K562 (cell line): Measurements from ENCODE around the gene BAIAP2. TPM values are rescaled to one million over a fixed set of nuclear protein-coding genes. Genes with fewer than 3 reads are reported as not detected.

Experiments used
- ATAC-seq: fragments of 200-7000 bp; cut with Tn5 transposase; 3 replicates; pipeline ENCODE4 v1.9.1; 2020; ENCODE audit warnings: moderate library complexity
- BruUV-seq: library from RNA; stranded (reverse); fragments of 400-500 nt; replicated peaks from 2 replicates; lab custom pipeline; 2021; lab: Mats Ljungman, UMichigan
- CTCF ChIA-PET: fragments of 300-600 bp; formaldehyde crosslinking; extraction: SDS; loops from one replicate; lab custom pipeline; 2021; ENCODE audit warnings: low intra/inter-chr PET ratio; lab: Yijun Ruan, JAX
- POLR2A ChIA-PET: fragments of 300-600, 350-650 bp; sonication (Branson Sonifier 250); formaldehyde crosslinking; extraction: SDS; loops from one replicate; lab custom pipeline; 2021; ENCODE audit warnings: antibody characterized with exemption, inconsistent platforms; lab: Yijun Ruan, JAX
- DNase-seq, 4 experiments: peaks; one replicate each; pipeline versions ENCODE4 v3.0.0 to v3.0.0-alpha.2; 2011 to 2018; ENCODE audit warnings: low spot score in 3 of 4, mixed read lengths in 3 of 4; ENCODE audit errors: extremely low read depth in 1 of 4
- FAIRE-seq: peaks from 2 replicates; lab custom pipeline; 2011; peaks lifted over from hg19 to GRCh38; lab: Jason Lieb, UNC
- H2AFZ ChIP-seq: 2 replicates; pipeline ENCODE4 v1.6.0; 2011; ENCODE audit warnings: low read depth, low read length, control low read depth, inconsistent platforms
- H3K27ac ChIP-seq: fragments of 200-600 bp; 3 replicates; pipeline ENCODE4 v1.8.0; 2011; ENCODE audit warnings: low read depth, mild to moderate bottlenecking, control low read depth, inconsistent platforms, low read length, moderate library complexity, mixed read lengths; ENCODE audit errors: extremely low read depth
- H3K27me3 ChIP-seq, 2 experiments: fragments of 300-600 bp in 1 of 2; 2 replicates in 1 of 2; 3 replicates in 1 of 2; pipeline versions ENCODE4 v1.6.0 to v1.8.0; 2011; ENCODE audit warnings: inconsistent platforms in 2 of 2, low read length in 2 of 2, mild to moderate bottlenecking in 1 of 2, mixed read lengths in 1 of 2, moderate library complexity in 1 of 2; ENCODE audit not compliant: control insufficient read depth in 2 of 2, insufficient read depth in 2 of 2
- H3K36me3 ChIP-seq: fragments of 300-600 bp; 3 replicates; pipeline ENCODE4 v1.8.0; 2011; ENCODE audit warnings: mild to moderate bottlenecking, low read length, inconsistent platforms; ENCODE audit not compliant: control insufficient read depth, insufficient read depth
- H3K4me1 ChIP-seq, 2 experiments: fragments of 200-600 bp in 1 of 2; replicated peaks in 1 of 2; 2 replicates in 1 of 2; 3 replicates in 1 of 2; pipeline versions ENCODE4 v1.5.1 to v1.8.0; 2011; ENCODE audit warnings: inconsistent platforms in 2 of 2, low read length in 2 of 2, mild to moderate bottlenecking in 1 of 2, mixed read lengths in 1 of 2, moderate library complexity in 1 of 2; ENCODE audit not compliant: control insufficient read depth in 2 of 2, insufficient read depth in 2 of 2
- H3K4me2 ChIP-seq: 2 replicates; pipeline ENCODE4 v1.6.1; 2011; ENCODE audit warnings: low read length, control low read depth, inconsistent platforms, mixed read lengths; ENCODE audit not compliant: insufficient read depth
- H3K4me3 ChIP-seq: fragments of 200-600 bp; sonication (generic), shearing (Covaris generic); 2 replicates; pipeline ENCODE4 v1.5.1; 2016; ENCODE audit warnings: control low read depth, inconsistent platforms
- H3K79me2 ChIP-seq: fragments of 200-600 bp; 3 replicates; pipeline ENCODE4 v1.8.0; 2011; ENCODE audit warnings: low read length, inconsistent platforms; ENCODE audit not compliant: control insufficient read depth, insufficient read depth
- H3K9ac ChIP-seq, 2 experiments: 2 replicates each; pipeline versions ENCODE4 v1.6.0 to v1.6.1; 2011; ENCODE audit warnings: low read depth in 2 of 2, low read length in 2 of 2, control low read depth in 1 of 2, inconsistent platforms in 1 of 2, mild to moderate bottlenecking in 1 of 2, mixed read lengths in 1 of 2; ENCODE audit not compliant: insufficient read depth in 1 of 2
- H3K9me1 ChIP-seq: one replicate; pipeline ENCODE4 v1.6.0; 2011; ENCODE audit warnings: inconsistent platforms, mild to moderate bottlenecking, low read length, moderate library complexity; ENCODE audit not compliant: control insufficient read depth, insufficient read depth
- H3K9me3 ChIP-seq: replicated peaks from 2 replicates; pipeline ENCODE4 v1.5.1; 2011; ENCODE audit warnings: low read depth, low read length, inconsistent platforms; ENCODE audit not compliant: control insufficient read depth, insufficient read depth
- H4K20me1 ChIP-seq: replicated peaks from 2 replicates; pipeline ENCODE4 v1.6.1; 2011; ENCODE audit warnings: low read length, inconsistent platforms, mixed read lengths; ENCODE audit not compliant: control insufficient read depth, insufficient read depth
- EGR1 ChIP-seq: fragments of 450-650 bp; conservative IDR thresholded peaks from 2 replicates; pipeline ENCODE4 v1.6.1; 2017; ENCODE audit warnings: mild to moderate bottlenecking
- HDAC3 ChIP-seq: fragments of 450-650 bp; IDR thresholded peaks from 2 replicates; pipeline ENCODE4 v1.6.1; 2018; ENCODE audit warnings: borderline replicate concordance, mild to moderate bottlenecking, moderate library complexity; ENCODE audit not compliant: partially characterized antibody
- POLR2G ChIP-seq: fragments of 200-400 bp; formaldehyde crosslinking; IDR thresholded peaks from 2 replicates; pipeline ENCODE4 v1.6.1; 2017; ENCODE audit warnings: low read depth, mild to moderate bottlenecking, antibody characterized with exemption, low read length, moderate library complexity
- SAFB ChIP-seq: fragments of 200-400 bp; formaldehyde crosslinking; IDR thresholded peaks from 2 replicates; pipeline ENCODE4 v1.6.1; 2017; ENCODE audit warnings: low read depth, low read length, borderline replicate concordance
- ZBTB17 ChIP-seq: fragments of 450-650 bp; formaldehyde crosslinking; IDR thresholded peaks from 2 replicates; pipeline ENCODE4 v1.4.0; 2020; ENCODE audit warnings: mild to moderate bottlenecking
- ZBTB33 ChIP-seq: sonication (generic); formaldehyde crosslinking; IDR thresholded peaks from 2 replicates; pipeline ENCODE4 v1.8.1; 2023; ENCODE audit warnings: mild to moderate bottlenecking, missing genetic modification reagents
- ZNF197 ChIP-seq: fragments of 200-800 bp; sonication (Bioruptor generic); IDR thresholded peaks from 2 replicates; pipeline ENCODE4 v1.6.1; 2016; ENCODE audit warnings: low read depth, missing genetic modification characterization, missing compliant biosample characterization
- ZNF778 ChIP-seq: fragments of 450-650 bp; formaldehyde crosslinking; IDR thresholded peaks from 2 replicates; pipeline ENCODE4 v1.4.0; 2020; ENCODE audit warnings: mild to moderate bottlenecking, moderate library complexity
- WGBS: fragments of 100-300 bp; shearing (Covaris generic); methylation state at CpG from one replicate; pipeline ENCODE4 v1.1.6; 2016; ENCODE audit warnings: low coverage, mixed read lengths; ENCODE audit not compliant: insufficient coverage; ENCODE audit errors: missing lambda C conversion rate; 5-methylcytosine and 5-hydroxymethylcytosine counted together
- in situ Hi-C: fragments of 300-500 bp; cut with MboI; formaldehyde crosslinking; loops from 4 replicates; pipeline ENCODE4 v1.15.0; 2018; ENCODE audit warnings: inconsistent platforms, mixed read lengths
- intact Hi-C: fragments of 100-400 bp; cut with micrococcal nuclease; formaldehyde crosslinking; loops from 2 replicates; pipeline ENCODE4 v1.14.2; 2022
- polyA plus RNA-seq, 8 experiments: library from polyadenylated mRNA; depleted of rRNA in 4 of 8; stranded (reverse) in 5 of 8; unstranded in 3 of 8; fragments of >200 nt; fragmentation: Nextera tagmentation in 2 of 8; fragmentation: Illumina TruSeq in 1 of 8; extraction: Ambion mirVana in 2 of 8; extraction: Trizol in 1 of 8; gene quantifications; 2 replicates each; pipeline versions ENCODE4 v1.2.1 to v1.2.3, GENCODE V29; 2011 to 2014; ENCODE audit warnings: inconsistent platforms in 1 of 8, missing spikeins in 1 of 8
- total RNA-seq, 7 experiments: library from RNA; depleted of rRNA in 6 of 7; stranded (reverse); fragments of >200 nt in 6 of 7; fragmentation: Illumina TruSeq in 2 of 7; extraction: Trizol in 2 of 7; gene quantifications; 2 replicates each; pipeline versions ENCODE4 v1.2.1 to v1.2.3, GENCODE V29; 2011 to 2021; ENCODE audit warnings: low replicate concordance in 1 of 7
- TF ChIP-seq, protein P1 (sequence below), 2 experiments: IDR thresholded peaks in 1 of 2; conservative IDR thresholded peaks in 1 of 2; 2 replicates each; pipeline ENCODE4 v1.6.1; 2016; ENCODE audit warnings: low read depth in 2 of 2, mild to moderate bottlenecking in 1 of 2, missing compliant biosample characterization in 1 of 2, missing genetic modification characterization in 1 of 2, moderate library complexity in 1 of 2

BAIAP2 gene
- total and polyA plus RNA-seq, 9 of the 15 experiments (the other 6 are each of a cell fraction or from before 2014, with no cell fraction given) = 2.3 to 51.6 (median 18.4) TPM

DNA sequence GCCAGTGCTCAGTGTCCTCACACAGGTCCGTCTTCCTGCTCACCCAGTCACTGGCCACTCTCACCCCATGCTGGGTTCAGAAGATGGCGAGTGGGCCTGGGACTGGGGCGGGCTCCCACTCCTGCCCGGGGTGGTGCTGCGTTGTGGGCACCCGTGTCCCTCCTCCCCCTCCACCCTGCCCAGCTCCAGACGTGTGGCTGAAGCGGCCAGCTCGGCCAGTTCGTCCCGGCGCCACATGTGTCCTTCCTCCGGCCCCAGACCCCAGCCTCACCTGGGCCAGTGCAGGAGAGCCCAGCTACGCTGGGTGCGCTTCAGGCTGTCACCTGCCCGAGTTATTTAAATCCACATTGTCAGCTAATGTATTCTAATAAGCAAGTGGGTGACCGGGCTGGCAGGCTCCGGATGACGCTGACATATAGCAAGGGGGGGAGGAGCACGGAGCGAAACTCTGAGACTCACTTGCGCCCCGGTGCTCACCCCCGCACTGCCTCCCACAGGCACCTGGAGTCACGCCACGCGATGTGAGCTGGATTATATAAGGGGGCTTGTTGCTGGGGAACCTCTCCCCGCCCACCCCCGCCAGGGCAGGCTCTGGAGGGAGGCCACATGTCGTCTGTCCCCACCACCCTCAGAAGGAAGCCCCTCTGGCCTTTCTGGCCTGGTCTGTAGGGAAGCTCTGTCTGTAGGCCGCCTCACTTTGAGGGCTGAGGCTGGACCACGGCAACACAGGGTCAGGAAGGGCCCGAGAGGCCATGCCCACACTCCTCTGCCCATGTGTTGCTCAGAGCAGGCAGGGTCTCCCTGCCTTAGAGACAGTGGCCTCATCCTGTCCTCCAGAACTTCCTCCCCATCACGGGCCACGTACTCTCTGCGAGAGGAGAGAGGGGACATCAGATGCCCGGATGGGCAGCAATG lies 7.1 kb upstream of the BAIAP2 start:
- WGBS = 47% methylated on average over 28 of the region's 37 CpGs
- Histone ChIP-seq H3K79me2 (no peaks in the 10 kb centered on the region), H3K27ac (no peak overlapping the region), H4K20me1 (no peaks in the 10 kb centered on the region), H3K4me1 (peaks cover 8 to 66% of the 10 kb centered on the region in 2 experiments), H3K9me1 (no peaks in the 10 kb centered on the region), H3K4me3 (no peak overlapping the region)
- no peak for FAIRE-seq
- POLR2A ChIA-PET = interaction anchor here (0.6 to 0.7 kb wide), 2 partner anchors 9 to 46 kb away, joined by 3 to 5 read pairs; no protein-coding TSS in a partner anchor
- DNase-seq = peak in 1 of 4 experiments; percentile 15
- CTCF ChIA-PET = no interaction called here
- no peak for ATAC-seq
- BruUV-seq = no TSS peak
- TF ChIP-seq POLR2G = peak; percentile 7; the same call in 1 of the 2 replicates
- no peak for TF ChIP-seq SAFB
- TF ChIP-seq ZNF197 (CRISPR knock-in tag) = no peak
- no peak for TF ChIP-seq HDAC3
- TF ChIP-seq ZNF778 = no peak
- TF ChIP-seq ZBTB17 (CRISPR knock-in tag) = no peak
- no peak for TF ChIP-seq ZBTB33 (CRISPR knock-in tag)
- TF ChIP-seq EGR1 = peak; percentile 56; the same call in 1 of the 2 replicates
- TF ChIP-seq, protein P1, sequence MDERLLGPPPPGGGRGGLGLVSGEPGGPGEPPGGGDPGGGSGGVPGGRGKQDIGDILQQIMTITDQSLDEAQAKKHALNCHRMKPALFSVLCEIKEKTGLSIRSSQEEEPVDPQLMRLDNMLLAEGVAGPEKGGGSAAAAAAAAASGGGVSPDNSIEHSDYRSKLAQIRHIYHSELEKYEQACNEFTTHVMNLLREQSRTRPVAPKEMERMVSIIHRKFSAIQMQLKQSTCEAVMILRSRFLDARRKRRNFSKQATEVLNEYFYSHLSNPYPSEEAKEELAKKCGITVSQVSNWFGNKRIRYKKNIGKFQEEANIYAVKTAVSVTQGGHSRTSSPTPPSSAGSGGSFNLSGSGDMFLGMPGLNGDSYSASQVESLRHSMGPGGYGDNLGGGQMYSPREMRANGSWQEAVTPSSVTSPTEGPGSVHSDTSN (CRISPR knock-in tag; IDR thresholded peaks at IDR 0.05; ENCODE audit: low read depth) = no peak
- TF ChIP-seq, protein P1 (tag; conservative IDR thresholded peaks at IDR 0.05; ENCODE audit: low read depth) = no peak
- TF ChIP-seq, all 486 proteins: peak for 2
- Histone ChIP-seq H2AFZ (no peak overlapping the region), H3K4me2 (no peak overlapping the region; the same call in 1 of the 2 replicates), H3K9ac (peak overlapping the region in 1 of 2 experiments; percentile 77; a peak in 2 of 4 replicates), H3K36me3 (no peaks in the 10 kb centered on the region), H3K27me3 (0 out of 5 replicates have a peak, but pooled peaks cover 0 to 4% of the 10 kb centered on the region in 2 experiments), H3K9me3 (no peaks in the 10 kb centered on the region)
- in situ Hi-C loops = no loop called here
- intact Hi-C loops = no loop called here
